ELR (cell line): Measurements from ENCODE around the gene GPR63.

ENCODE experiments used
- DNase-seq: peaks from one replicate; pipeline ENCODE4 v3.0.0-alpha.2; 2015; ENCODE audit warnings: low read depth

GPR63 gene

GRCh38 chr6:96755096-96755495 is 82.2 kb downstream of the GPR63 start:
- DNase-seq: no peak

DNA sequence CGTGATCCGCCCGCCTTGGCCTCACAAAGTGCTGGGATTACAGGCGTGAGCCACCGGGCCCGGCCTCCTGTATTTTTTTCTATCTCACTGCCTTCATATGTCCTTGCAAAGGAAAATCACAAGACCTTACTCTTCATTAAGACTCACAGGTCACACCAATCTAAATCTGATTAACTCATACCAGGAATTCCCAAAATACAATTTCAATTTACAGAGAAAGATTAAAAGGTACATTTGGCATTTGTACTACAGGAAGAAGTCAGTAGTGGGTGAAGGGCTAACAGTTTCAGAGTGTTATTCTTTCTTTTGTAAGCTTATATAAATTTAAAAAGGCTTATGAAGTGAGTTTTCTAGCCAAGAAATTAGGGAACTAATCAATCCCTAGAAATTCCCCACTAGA is 87.4 kb downstream of the GPR63 start:
- no peak for DNase-seq
